Subcutaneous adipose tissue (tissue), 4 donors: ENCODE measurements around the gene IGSF21. TPM values are rescaled to one million over a fixed set of nuclear protein-coding genes. Genes with fewer than 3 reads are reported as not detected.

Experiments
- total RNA-seq, 4 donors: library from RNA; depleted of rRNA; stranded (reverse); fragments of >200 nt; gene quantifications; one replicate each; pipeline ENCODE4 v1.1.0, GENCODE V29; 2016
- TF ChIP-seq, protein P1 (sequence below): fragments of 450-650 bp; IDR thresholded peaks from one replicate; pipeline ENCODE4 v1.5.1; 2016; ENCODE audit warnings: low read depth, mild to moderate bottlenecking, control low read depth, antibody characterized with exemption, moderate library complexity

IGSF21 gene
- total RNA-seq, 4 donors from 2014 or later, result 0.98 to 12.6 (median 4.4) TPM; not detected in 1

DNA sequence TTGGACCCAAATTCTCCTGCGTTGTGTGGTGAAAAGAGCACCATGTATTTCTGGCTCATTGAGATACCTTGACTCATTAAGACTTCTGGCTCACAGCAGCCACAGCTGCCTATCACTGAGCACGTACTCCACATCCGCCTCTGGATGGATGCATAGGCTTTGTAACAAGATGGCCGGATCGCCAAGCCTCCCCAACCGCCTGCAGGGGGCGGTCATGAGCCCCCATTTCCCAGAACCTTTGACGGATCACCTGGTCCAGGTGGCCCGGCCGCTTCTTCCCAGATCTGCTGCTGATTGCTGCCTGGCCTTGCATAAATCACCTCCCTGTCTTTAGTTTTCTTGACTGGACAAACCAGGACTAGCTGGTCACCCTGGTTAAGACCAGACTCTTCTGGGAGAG, 216.6 kb downstream of the IGSF21 start:
- TF ChIP-seq, protein P1, sequence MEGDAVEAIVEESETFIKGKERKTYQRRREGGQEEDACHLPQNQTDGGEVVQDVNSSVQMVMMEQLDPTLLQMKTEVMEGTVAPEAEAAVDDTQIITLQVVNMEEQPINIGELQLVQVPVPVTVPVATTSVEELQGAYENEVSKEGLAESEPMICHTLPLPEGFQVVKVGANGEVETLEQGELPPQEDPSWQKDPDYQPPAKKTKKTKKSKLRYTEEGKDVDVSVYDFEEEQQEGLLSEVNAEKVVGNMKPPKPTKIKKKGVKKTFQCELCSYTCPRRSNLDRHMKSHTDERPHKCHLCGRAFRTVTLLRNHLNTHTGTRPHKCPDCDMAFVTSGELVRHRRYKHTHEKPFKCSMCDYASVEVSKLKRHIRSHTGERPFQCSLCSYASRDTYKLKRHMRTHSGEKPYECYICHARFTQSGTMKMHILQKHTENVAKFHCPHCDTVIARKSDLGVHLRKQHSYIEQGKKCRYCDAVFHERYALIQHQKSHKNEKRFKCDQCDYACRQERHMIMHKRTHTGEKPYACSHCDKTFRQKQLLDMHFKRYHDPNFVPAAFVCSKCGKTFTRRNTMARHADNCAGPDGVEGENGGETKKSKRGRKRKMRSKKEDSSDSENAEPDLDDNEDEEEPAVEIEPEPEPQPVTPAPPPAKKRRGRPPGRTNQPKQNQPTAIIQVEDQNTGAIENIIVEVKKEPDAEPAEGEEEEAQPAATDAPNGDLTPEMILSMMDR, result no peak

DNA sequence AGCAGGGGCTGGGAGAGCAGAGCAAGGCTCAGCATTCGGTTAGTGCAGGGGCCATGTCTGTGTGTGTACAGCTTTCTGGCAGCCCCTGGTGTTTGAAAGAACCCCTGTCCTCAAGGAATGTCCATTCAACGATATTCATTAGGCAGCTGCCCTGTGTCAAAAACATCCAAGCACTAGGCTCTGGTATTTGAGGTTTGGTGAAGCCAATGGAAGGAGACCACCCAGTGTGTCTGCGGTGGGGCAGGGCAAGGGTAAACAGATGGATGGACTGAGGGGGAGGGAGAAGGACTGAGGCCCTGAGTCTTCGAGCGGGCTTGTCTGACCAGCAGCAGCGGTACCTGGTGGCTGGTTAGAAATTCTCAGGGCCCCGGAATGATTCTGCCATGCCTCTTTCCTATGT, 217.5 kb downstream of the IGSF21 start:
- TF ChIP-seq, protein P1, result no peak

DNA sequence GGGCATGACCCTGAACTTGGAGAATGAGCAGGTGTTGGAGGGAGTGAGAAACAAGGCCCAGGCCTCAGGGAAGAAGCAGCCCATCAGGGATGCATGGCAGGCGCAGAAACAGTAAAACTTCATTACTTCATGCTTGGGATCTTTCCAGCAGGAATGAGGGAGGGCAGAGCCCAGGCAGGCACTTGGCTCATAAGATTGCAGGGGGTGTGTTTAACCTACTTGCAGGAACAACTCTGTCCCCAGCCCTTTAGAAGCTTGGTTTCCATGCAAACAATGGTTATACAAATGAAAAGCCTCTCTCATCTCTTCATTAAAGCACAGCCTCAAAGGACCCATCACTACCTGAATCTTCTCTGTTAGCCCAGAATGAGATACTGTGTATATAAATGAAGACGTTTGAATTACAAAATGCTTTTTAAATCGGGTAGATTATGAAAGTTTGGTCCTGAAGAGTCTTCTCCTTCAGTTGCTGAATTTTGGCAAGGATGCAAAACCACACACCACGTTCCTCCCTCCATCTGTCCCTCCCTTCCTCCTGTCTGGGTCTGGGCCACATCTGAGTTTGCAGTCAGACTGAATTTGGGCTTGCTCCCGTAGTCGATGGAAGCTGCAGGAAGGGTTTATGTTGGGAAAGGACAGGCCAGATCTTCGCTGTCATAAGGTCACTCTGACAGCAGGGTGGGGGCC, 218.8 kb downstream of the IGSF21 start:
- TF ChIP-seq, protein P1, result no peak

DNA sequence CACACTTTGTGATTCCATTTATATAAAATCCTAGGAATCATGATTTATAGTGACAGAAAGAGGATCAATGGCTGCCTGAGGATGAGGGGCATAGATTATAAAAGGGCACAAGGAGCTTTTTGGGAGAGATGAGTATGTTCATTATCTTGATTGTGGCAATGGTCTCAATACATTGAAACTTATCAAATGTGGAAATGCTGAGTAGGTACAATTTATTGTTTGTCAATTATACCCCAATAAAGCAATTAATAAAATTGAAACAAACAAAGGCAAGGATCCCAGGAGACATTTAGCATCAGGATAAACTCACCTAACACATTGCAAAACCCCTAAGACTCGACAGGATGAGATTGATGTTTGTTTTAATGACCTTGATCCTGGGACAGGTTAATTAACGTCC, 220.1 kb downstream of the IGSF21 start:
- TF ChIP-seq, protein P1, result no peak

DNA sequence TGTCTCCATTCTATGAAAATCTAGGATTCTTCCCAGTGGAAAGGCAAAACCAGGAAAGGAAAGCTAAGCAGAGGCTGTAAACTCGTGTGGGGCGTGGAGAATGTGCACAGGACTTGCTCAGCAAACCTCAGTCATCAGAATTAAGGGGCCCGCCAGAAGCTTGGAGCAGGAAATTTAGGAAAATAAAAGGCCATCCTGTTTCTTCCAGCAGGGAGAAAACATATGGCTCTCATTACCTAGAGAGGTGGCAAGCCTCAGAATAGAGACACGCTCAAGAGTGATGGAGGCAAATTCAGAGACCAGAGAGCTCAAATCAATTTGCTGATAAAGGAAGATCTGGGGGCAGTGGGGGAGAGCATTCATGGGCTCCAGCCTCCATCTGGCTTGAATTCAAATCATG, 221.2 kb downstream of the IGSF21 start:
- TF ChIP-seq, protein P1, result no peak

DNA sequence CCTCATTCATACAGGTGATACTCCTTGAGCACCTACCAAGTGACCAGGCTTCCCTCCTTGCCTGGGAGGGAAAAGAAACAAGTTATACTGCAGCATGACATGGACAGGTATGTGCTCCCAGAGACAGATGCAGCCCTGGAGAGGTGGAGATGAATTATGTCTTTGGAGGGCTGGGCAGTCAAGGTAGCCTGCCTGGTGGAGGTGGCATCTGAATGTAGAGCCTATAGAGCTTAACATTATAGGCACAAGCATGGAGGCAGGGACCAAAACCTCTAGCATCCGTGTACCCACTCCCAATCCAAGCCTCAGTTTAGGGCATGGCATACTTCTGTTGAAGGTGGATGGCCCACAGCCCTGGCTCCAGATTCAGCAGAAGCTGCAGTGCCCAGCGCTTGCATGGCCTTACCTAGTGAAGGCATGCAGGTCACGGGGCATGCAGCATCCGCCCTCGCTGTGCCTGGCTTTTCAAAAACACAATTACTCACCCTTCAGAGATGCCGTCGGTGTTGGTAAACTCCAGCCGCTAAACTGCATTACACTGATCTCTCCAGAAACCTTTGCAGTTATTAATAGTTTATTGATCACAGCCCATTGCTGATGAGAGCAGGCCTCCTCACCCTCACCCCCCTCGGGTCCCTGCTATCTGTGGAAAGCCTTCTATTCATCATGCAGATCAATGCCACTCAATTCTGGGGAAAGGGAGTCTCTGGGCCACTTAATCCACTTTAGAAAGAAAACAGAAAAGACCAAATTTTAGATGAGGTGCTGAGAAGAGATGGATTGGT, 222.1 kb downstream of the IGSF21 start:
- TF ChIP-seq, protein P1, result no peak

DNA sequence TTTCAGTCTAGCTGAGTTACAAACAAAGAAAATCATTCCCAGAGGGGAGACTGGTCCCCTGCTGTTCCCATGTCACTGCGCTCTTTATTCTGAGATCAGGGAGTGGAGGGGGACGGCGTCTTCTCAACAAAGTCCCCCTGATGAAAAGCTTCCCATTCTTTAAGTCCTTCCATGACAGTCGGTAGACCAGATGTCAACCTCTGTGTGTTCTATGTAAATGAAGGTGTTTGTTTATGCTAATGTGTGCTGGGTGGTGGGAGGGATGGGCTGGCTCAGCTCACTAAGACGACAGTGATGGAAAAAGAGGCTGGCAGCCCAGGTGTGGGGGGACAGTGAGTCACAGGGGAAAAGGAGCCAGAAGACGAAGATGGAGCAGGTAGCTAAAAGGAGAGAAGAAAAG, 225.0 kb downstream of the IGSF21 start:
- TF ChIP-seq, protein P1, result no peak
